HG02588 (cell line): ENCODE data around the gene SETD6.
"Not testable (repeated sequence)": the region's sequence is repeated elsewhere in the genome, so short reads cannot be mapped to it uniquely, and the experiment has no call there.

Experiments
- ATAC-seq: cut with Tn5 transposase; IDR thresholded peaks from one replicate; pipeline ENCODE4 v1.9.1; 2021; ENCODE audit warnings: mild to moderate bottlenecking, moderate library complexity; ENCODE audit not compliant: unreplicated experiment

The SETD6 gene

GRCh38 chr16:58515125-58515870 lies at the start of gene SETD6:
SETD6 (plus strand) TSS chr16:58515517; CDS start chr16:58515538, 21 bp downstream.
- ATAC-seq = peak; percentile 69

- ATAC-seq = no peak
These were observed 49.5 kb upstream of the SETD6 start for GRCh38 chr16:58465817-58466216.

- ATAC-seq = no peak
These were observed 48.9 kb upstream of the SETD6 start for GRCh38 chr16:58466396-58466795.

- ATAC-seq = no peak
These were observed 47.4 kb upstream of the SETD6 start for GRCh38 chr16:58467905-58468304.

GRCh38 chr16:58471209-58471975 lies 43.9 kb upstream of the SETD6 start:
- ATAC-seq = no peak

- ATAC-seq = no peak
These were observed 43.1 kb upstream of the SETD6 start for GRCh38 chr16:58472266-58472665.

GRCh38 chr16:58472827-58473226 lies 42.5 kb upstream of the SETD6 start:
- ATAC-seq = no peak

GRCh38 chr16:58474296-58474695 lies 41.0 kb upstream of the SETD6 start:
- no peak for ATAC-seq

GRCh38 chr16:58475091-58475619 lies 40.2 kb upstream of the SETD6 start:
- no peak for ATAC-seq

GRCh38 chr16:58476791-58477190 lies 38.5 kb upstream of the SETD6 start:
- ATAC-seq = no peak

- no peak for ATAC-seq
These were observed 36.9 kb upstream of the SETD6 start for GRCh38 chr16:58478427-58478826.

- ATAC-seq = no peak
These were observed 34.0 kb upstream of the SETD6 start for GRCh38 chr16:58481226-58481869.

GRCh38 chr16:58481931-58482330 lies 33.4 kb upstream of the SETD6 start:
- ATAC-seq = no peak

GRCh38 chr16:58485184-58485887 lies 30.0 kb upstream of the SETD6 start:
- ATAC-seq = no peak

GRCh38 chr16:58487566-58488351 lies 27.6 kb upstream of the SETD6 start:
- ATAC-seq = peak; percentile 78

GRCh38 chr16:58488531-58488930 lies 26.8 kb upstream of the SETD6 start:
- no peak for ATAC-seq

- ATAC-seq = no peak
These were observed 25.3 kb upstream of the SETD6 start for GRCh38 chr16:58490065-58490464.

GRCh38 chr16:58490539-58490938 lies 24.8 kb upstream of the SETD6 start:
- not testable (repeated sequence) for ATAC-seq

- ATAC-seq = no peak
These were observed 23.3 kb upstream of the SETD6 start for GRCh38 chr16:58492066-58492465.

- ATAC-seq = no peak
These were observed 22.6 kb upstream of the SETD6 start for GRCh38 chr16:58492735-58493134.
